ENCODE data around the gene CD3G. TPM values are rescaled to one million over a fixed set of nuclear protein-coding genes. Genes with fewer than 3 reads are reported as not detected.

The CD3G gene
- total and polyA plus RNA-seq, 2 donors (not counting 1 experiment from before 2014, with no cell fraction given): 0.34 to 0.76 TPM

DNA sequence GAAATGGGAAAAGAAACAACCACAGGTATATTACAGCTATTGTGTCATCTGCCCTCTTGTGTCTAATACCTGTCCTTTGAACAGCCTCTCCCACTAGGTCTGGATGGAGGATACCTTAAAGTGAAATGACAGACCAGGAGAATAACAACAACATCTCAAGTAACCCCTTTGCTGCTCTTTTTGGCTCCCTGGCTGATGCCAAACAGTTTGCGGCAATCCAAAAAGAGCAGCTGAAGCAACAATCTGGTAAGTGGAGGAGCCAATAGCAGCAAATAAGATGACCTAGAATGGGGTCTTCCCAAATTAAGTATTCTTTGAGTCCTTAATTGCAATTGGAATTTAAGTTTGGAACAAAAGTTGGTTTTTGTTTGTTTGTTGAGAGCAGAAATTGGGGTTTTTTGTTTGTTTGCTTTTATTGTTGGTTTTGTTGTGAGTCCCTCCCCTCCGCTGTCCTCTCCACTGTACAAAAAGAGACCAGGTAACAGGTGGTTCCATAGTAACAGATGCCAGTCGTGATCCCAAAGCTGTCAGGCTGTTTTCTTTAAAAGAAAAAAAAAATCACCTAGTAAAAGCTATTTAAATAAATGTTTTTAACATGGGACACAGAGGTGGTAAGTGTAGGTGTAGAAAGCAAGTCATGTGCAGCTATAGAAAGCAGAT lies 20.9 kb downstream of the CD3G start:
- Mint-ChIP-seq H3K9me3 (ENCODE audit: insufficient read depth) (no peaks in the 10 kb centered on the region), H3K27ac (no peak overlapping the region), H3K4me3 (no peak overlapping the region), H3K27me3 (no peaks in the 10 kb centered on the region), H3K4me1 (peaks cover 27% of the 10 kb centered on the region)
- ATAC-seq (ENCODE audit: low read depth) (no peak), DNase-seq (no peak)
- ChIA-PET CTCF (interaction anchor here (0.7 to 2.6 kb wide), 4 partner anchors 12 to 982 kb away, joined by 3 to 8 read pairs (median 6); no protein-coding TSS in a partner anchor), POLR2A (no interaction called here)
- H3K36me3 ChIP-seq (replicated peaks in 1 of 2; ENCODE audit: control extremely low read depth in 1 of 2, control insufficient read depth in 1 of 2, extremely low read depth in 1 of 2, insufficient read depth in 2 of 2, low read length in 1 of 2): peaks cover 8 to 59% of the 10 kb centered on the region in 2 experiments
- no peak overlapping the region for H3K9ac ChIP-seq (ENCODE audit: low read length)
- H3K4me3 ChIP-seq (ENCODE audit: control extremely low read depth in 1 of 5, extremely low read depth in 1 of 5, insufficient read depth in 1 of 5, low read depth in 2 of 5, low read length in 4 of 5): no peak overlapping the region
- H3K27ac ChIP-seq (ENCODE audit: low read length in 2 of 2): no peak overlapping the region
- 100% methylated on average over 1 of the region's 3 CpGs for WGBS (ENCODE audit: insufficient coverage)
- no peak overlapping the region for H3K4me2 ChIP-seq (replicated peaks; ENCODE audit: low read depth, low read length, poor library complexity, severe bottlenecking)
- H3K79me2 ChIP-seq (ENCODE audit: control insufficient read depth, insufficient read depth, low read length): peaks cover 59% of the 10 kb centered on the region
- intact Hi-C loops (cut with micrococcal nuclease): no loop called here
- no peak overlapping the region for H2AFZ ChIP-seq (ENCODE audit: insufficient read depth, low read depth, low read length, poor library complexity, severe bottlenecking)
- H3K9me3 ChIP-seq (ENCODE audit: control extremely low read depth in 1 of 3, control insufficient read depth in 2 of 3, insufficient read depth in 1 of 3, low read length in 2 of 3): no peaks in the 10 kb centered on the region
- TF ChIP-seq, protein P1, sequence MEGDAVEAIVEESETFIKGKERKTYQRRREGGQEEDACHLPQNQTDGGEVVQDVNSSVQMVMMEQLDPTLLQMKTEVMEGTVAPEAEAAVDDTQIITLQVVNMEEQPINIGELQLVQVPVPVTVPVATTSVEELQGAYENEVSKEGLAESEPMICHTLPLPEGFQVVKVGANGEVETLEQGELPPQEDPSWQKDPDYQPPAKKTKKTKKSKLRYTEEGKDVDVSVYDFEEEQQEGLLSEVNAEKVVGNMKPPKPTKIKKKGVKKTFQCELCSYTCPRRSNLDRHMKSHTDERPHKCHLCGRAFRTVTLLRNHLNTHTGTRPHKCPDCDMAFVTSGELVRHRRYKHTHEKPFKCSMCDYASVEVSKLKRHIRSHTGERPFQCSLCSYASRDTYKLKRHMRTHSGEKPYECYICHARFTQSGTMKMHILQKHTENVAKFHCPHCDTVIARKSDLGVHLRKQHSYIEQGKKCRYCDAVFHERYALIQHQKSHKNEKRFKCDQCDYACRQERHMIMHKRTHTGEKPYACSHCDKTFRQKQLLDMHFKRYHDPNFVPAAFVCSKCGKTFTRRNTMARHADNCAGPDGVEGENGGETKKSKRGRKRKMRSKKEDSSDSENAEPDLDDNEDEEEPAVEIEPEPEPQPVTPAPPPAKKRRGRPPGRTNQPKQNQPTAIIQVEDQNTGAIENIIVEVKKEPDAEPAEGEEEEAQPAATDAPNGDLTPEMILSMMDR (IDR thresholded peaks at IDR 0.05): no peak
- no peak for TF ChIP-seq EZH2 (IDR thresholded peaks at IDR 0.05; ENCODE audit: borderline replicate concordance, insufficient read depth, low read depth, low read length, poor library complexity, severe bottlenecking)
- peaks cover 12 to 14% of the 10 kb centered on the region in 2 donors for H3K4me1 ChIP-seq (ENCODE audit: control insufficient read depth in 2 of 2, insufficient read depth in 2 of 2, low read length in 2 of 2)
- no peaks in the 10 kb centered on the region for H3K27me3 ChIP-seq (replicated peaks in 1 of 4; ENCODE audit: control extremely low read depth in 1 of 4, control insufficient read depth in 3 of 4, insufficient read depth in 4 of 4, low read length in 3 of 4)
- H4K20me1 ChIP-seq (ENCODE audit: control insufficient read depth, insufficient read depth, low read length, poor library complexity, severe bottlenecking): peaks cover 21% of the 10 kb centered on the region

DNA sequence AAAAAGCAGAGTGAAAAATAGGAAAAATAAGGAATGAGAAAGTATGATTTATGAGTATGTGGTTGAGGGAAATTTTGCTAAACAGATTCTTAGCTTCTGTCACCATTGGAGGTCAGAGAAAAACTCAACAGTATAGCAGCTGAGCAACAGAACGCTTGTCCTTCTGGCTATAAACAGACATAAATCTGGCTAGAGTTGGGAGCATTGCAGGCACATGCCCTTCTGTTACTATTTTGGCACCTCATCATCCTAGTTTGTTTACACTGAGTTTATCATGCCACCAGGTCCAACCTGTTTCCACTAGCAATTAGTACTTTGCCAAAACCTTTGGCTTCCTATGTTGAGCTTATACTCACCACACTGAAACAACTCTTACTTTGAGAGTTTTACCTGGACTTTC lies 22.1 kb downstream of the CD3G start:
- ATAC-seq (ENCODE audit: low read depth) (no peak), DNase-seq (no peak)
- Mint-ChIP-seq H3K9me3 (ENCODE audit: insufficient read depth) (no peaks in the 10 kb centered on the region), H3K4me1 (peaks cover 20% of the 10 kb centered on the region), H3K4me3 (no peak overlapping the region), H3K27ac (no peak overlapping the region), H3K27me3 (no peaks in the 10 kb centered on the region)
- Histone ChIP-seq H3K9me3 (ENCODE audit: control extremely low read depth in 1 of 3, control insufficient read depth in 2 of 3, insufficient read depth in 1 of 3, low read length in 2 of 3) (no peaks in the 10 kb centered on the region), H3K4me3 (ENCODE audit: control extremely low read depth in 1 of 5, extremely low read depth in 1 of 5, insufficient read depth in 1 of 5, low read depth in 2 of 5, low read length in 4 of 5) (no peak overlapping the region), H3K27ac (ENCODE audit: low read length in 2 of 2) (no peak overlapping the region), H4K20me1 (ENCODE audit: control insufficient read depth, insufficient read depth, low read length, poor library complexity, severe bottlenecking) (peaks cover 21% of the 10 kb centered on the region), H3K4me2 (replicated peaks; ENCODE audit: low read depth, low read length, poor library complexity, severe bottlenecking) (no peak overlapping the region), H3K4me1 (ENCODE audit: control insufficient read depth in 2 of 2, insufficient read depth in 2 of 2, low read length in 2 of 2) (peaks cover 2 to 5% of the 10 kb centered on the region in 2 donors), H3K79me2 (ENCODE audit: control insufficient read depth, insufficient read depth, low read length) (peaks cover 47% of the 10 kb centered on the region), H3K36me3 (replicated peaks in 1 of 2; ENCODE audit: control extremely low read depth in 1 of 2, control insufficient read depth in 1 of 2, extremely low read depth in 1 of 2, insufficient read depth in 2 of 2, low read length in 1 of 2) (peaks cover 8 to 71% of the 10 kb centered on the region in 2 experiments), H3K27me3 (replicated peaks in 1 of 4; ENCODE audit: control extremely low read depth in 1 of 4, control insufficient read depth in 3 of 4, insufficient read depth in 4 of 4, low read length in 3 of 4) (no peaks in the 10 kb centered on the region), H2AFZ (ENCODE audit: insufficient read depth, low read depth, low read length, poor library complexity, severe bottlenecking) (no peak overlapping the region), H3K9ac (ENCODE audit: low read length) (no peak overlapping the region)
- intact Hi-C loops (cut with micrococcal nuclease): no loop called here
- ChIA-PET POLR2A (no interaction called here), CTCF (interaction anchor here (0.6 to 2.6 kb wide), 2 partner anchors 12 to 122 kb away, joined by 3 to 7 read pairs; no protein-coding TSS in a partner anchor)
- TF ChIP-seq EZH2 (IDR thresholded peaks at IDR 0.05; ENCODE audit: borderline replicate concordance, insufficient read depth, low read depth, low read length, poor library complexity, severe bottlenecking): no peak
- TF ChIP-seq, protein P1 (IDR thresholded peaks at IDR 0.05): no peak
- WGBS (ENCODE audit: insufficient coverage): 90% methylated on average over 1 of the region's 1 CpG

Data from B cell (primary cell).